ENCODE results near the gene OXER1.

The OXER1 gene

DNA sequence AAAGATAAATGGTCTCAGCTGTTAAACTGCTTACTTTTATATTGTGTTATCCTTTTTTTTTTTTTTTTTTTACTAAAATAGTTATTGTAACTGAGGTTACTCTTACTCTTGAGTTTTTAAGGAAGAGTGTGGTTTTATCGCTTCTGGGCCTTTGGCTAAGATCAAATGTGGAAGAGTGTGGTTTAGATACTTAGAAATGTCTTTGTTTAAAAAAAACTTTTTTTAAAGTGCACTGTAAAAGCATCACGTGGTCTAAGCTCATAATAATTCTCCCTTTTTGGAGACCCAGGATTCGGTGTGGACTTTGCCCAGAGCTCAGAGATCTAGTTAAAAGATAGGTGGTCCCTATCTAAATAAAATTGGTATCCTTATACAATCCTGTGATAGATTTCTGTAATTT, 11.9 kb upstream of the OXER1 start:
- ChIA-PET POLR2A (interaction anchor here (0.7 kb wide), 1 partner anchor 336 kb away, joined by 4 read pairs; no protein-coding TSS in a partner anchor), CTCF (no interaction called here)
- Histone ChIP-seq H3K36me3 (ENCODE audit: control insufficient read depth in 2 of 2, insufficient read depth in 1 of 2, low read length in 2 of 2) (no peaks in the 10 kb centered on the region), H3K9me3 (ENCODE audit: control insufficient read depth, insufficient read depth, low read depth, low read length) (no peaks in the 10 kb centered on the region), H3K27ac (ENCODE audit: extremely low read depth, low read depth, low read length) (no peak overlapping the region), H3K4me3 (ENCODE audit: low read depth, low read length) (no peak overlapping the region), H3K4me1 (ENCODE audit: control insufficient read depth, insufficient read depth, low read length) (no peaks in the 10 kb centered on the region)
- TF ChIP-seq BCL11A (tag by site-specific recombination; IDR thresholded peaks at IDR 0.05; ENCODE audit: low read depth) = no peak
- no peak for TF ChIP-seq HOXC10 (CRISPR knock-in tag; IDR thresholded peaks at IDR 0.05)
- TF ChIP-seq ZNF621 (tag by site-specific recombination; IDR thresholded peaks at IDR 0.05) = no peak
- TF ChIP-seq, protein P1, sequence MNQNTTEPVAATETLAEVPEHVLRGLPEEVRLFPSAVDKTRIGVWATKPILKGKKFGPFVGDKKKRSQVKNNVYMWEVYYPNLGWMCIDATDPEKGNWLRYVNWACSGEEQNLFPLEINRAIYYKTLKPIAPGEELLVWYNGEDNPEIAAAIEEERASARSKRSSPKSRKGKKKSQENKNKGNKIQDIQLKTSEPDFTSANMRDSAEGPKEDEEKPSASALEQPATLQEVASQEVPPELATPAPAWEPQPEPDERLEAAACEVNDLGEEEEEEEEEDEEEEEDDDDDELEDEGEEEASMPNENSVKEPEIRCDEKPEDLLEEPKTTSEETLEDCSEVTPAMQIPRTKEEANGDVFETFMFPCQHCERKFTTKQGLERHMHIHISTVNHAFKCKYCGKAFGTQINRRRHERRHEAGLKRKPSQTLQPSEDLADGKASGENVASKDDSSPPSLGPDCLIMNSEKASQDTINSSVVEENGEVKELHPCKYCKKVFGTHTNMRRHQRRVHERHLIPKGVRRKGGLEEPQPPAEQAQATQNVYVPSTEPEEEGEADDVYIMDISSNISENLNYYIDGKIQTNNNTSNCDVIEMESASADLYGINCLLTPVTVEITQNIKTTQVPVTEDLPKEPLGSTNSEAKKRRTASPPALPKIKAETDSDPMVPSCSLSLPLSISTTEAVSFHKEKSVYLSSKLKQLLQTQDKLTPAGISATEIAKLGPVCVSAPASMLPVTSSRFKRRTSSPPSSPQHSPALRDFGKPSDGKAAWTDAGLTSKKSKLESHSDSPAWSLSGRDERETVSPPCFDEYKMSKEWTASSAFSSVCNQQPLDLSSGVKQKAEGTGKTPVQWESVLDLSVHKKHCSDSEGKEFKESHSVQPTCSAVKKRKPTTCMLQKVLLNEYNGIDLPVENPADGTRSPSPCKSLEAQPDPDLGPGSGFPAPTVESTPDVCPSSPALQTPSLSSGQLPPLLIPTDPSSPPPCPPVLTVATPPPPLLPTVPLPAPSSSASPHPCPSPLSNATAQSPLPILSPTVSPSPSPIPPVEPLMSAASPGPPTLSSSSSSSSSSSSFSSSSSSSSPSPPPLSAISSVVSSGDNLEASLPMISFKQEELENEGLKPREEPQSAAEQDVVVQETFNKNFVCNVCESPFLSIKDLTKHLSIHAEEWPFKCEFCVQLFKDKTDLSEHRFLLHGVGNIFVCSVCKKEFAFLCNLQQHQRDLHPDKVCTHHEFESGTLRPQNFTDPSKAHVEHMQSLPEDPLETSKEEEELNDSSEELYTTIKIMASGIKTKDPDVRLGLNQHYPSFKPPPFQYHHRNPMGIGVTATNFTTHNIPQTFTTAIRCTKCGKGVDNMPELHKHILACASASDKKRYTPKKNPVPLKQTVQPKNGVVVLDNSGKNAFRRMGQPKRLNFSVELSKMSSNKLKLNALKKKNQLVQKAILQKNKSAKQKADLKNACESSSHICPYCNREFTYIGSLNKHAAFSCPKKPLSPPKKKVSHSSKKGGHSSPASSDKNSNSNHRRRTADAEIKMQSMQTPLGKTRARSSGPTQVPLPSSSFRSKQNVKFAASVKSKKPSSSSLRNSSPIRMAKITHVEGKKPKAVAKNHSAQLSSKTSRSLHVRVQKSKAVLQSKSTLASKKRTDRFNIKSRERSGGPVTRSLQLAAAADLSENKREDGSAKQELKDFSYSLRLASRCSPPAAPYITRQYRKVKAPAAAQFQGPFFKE (tag by site-specific recombination; IDR thresholded peaks at IDR 0.05; ENCODE audit: borderline replicate concordance) = no peak
- no peak for TF ChIP-seq SP2 (tag by site-specific recombination; IDR thresholded peaks at IDR 0.05)
- TF ChIP-seq ZNF155 (tag by site-specific recombination; IDR thresholded peaks at IDR 0.05) = no peak
- no peak for TF ChIP-seq ZNF426 (tag by site-specific recombination; IDR thresholded peaks at IDR 0.05)
- TF ChIP-seq KLF1 (tag by site-specific recombination; IDR thresholded peaks at IDR 0.05) = no peak
- TF ChIP-seq, protein P2, sequence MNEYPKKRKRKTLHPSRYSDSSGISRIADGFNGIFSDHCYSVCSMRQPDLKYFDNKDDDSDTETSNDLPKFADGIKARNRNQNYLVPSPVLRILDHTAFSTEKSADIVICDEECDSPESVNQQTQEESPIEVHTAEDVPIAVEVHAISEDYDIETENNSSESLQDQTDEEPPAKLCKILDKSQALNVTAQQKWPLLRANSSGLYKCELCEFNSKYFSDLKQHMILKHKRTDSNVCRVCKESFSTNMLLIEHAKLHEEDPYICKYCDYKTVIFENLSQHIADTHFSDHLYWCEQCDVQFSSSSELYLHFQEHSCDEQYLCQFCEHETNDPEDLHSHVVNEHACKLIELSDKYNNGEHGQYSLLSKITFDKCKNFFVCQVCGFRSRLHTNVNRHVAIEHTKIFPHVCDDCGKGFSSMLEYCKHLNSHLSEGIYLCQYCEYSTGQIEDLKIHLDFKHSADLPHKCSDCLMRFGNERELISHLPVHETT (tag by site-specific recombination; IDR thresholded peaks at IDR 0.05) = no peak
- TF ChIP-seq ZNF664 (tag by site-specific recombination; IDR thresholded peaks at IDR 0.05) = no peak
- TF ChIP-seq, protein P3, sequence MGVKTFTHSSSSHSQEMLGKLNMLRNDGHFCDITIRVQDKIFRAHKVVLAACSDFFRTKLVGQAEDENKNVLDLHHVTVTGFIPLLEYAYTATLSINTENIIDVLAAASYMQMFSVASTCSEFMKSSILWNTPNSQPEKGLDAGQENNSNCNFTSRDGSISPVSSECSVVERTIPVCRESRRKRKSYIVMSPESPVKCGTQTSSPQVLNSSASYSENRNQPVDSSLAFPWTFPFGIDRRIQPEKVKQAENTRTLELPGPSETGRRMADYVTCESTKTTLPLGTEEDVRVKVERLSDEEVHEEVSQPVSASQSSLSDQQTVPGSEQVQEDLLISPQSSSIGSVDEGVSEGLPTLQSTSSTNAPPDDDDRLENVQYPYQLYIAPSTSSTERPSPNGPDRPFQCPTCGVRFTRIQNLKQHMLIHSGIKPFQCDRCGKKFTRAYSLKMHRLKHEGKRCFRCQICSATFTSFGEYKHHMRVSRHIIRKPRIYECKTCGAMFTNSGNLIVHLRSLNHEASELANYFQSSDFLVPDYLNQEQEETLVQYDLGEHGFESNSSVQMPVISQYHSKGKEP (tag by site-specific recombination; IDR thresholded peaks at IDR 0.05) = no peak
- no peak for TF ChIP-seq ZNF658 (tag by site-specific recombination; IDR thresholded peaks at IDR 0.05)
- TF ChIP-seq, protein P4, sequence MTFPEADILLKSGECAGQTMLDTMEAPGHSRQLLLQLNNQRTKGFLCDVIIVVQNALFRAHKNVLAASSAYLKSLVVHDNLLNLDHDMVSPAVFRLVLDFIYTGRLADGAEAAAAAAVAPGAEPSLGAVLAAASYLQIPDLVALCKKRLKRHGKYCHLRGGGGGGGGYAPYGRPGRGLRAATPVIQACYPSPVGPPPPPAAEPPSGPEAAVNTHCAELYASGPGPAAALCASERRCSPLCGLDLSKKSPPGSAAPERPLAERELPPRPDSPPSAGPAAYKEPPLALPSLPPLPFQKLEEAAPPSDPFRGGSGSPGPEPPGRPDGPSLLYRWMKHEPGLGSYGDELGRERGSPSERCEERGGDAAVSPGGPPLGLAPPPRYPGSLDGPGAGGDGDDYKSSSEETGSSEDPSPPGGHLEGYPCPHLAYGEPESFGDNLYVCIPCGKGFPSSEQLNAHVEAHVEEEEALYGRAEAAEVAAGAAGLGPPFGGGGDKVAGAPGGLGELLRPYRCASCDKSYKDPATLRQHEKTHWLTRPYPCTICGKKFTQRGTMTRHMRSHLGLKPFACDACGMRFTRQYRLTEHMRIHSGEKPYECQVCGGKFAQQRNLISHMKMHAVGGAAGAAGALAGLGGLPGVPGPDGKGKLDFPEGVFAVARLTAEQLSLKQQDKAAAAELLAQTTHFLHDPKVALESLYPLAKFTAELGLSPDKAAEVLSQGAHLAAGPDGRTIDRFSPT (tag by site-specific recombination; IDR thresholded peaks at IDR 0.05) = no peak
- no peak for TF ChIP-seq ZNF571 (tag by site-specific recombination; IDR thresholded peaks at IDR 0.05)
- TF ChIP-seq, protein P5, sequence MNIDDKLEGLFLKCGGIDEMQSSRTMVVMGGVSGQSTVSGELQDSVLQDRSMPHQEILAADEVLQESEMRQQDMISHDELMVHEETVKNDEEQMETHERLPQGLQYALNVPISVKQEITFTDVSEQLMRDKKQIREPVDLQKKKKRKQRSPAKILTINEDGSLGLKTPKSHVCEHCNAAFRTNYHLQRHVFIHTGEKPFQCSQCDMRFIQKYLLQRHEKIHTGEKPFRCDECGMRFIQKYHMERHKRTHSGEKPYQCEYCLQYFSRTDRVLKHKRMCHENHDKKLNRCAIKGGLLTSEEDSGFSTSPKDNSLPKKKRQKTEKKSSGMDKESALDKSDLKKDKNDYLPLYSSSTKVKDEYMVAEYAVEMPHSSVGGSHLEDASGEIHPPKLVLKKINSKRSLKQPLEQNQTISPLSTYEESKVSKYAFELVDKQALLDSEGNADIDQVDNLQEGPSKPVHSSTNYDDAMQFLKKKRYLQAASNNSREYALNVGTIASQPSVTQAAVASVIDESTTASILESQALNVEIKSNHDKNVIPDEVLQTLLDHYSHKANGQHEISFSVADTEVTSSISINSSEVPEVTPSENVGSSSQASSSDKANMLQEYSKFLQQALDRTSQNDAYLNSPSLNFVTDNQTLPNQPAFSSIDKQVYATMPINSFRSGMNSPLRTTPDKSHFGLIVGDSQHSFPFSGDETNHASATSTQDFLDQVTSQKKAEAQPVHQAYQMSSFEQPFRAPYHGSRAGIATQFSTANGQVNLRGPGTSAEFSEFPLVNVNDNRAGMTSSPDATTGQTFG (tag by site-specific recombination; IDR thresholded peaks at IDR 0.05; ENCODE audit: borderline replicate concordance) = no peak
- TF ChIP-seq ZBTB20 (tag by site-specific recombination; IDR thresholded peaks at IDR 0.05) = no peak
- no peak for TF ChIP-seq ZNF324 (tag by site-specific recombination; IDR thresholded peaks at IDR 0.05)
- no peak for TF ChIP-seq ZBTB48 (tag by site-specific recombination; IDR thresholded peaks at IDR 0.05)
- TF ChIP-seq, protein P6, sequence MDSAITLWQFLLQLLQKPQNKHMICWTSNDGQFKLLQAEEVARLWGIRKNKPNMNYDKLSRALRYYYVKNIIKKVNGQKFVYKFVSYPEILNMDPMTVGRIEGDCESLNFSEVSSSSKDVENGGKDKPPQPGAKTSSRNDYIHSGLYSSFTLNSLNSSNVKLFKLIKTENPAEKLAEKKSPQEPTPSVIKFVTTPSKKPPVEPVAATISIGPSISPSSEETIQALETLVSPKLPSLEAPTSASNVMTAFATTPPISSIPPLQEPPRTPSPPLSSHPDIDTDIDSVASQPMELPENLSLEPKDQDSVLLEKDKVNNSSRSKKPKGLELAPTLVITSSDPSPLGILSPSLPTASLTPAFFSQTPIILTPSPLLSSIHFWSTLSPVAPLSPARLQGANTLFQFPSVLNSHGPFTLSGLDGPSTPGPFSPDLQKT (IDR thresholded peaks at IDR 0.05; ENCODE audit: borderline replicate concordance, low read depth, low read length) = no peak

Data from HEK293 (cell line).